RPMI8226 (cell line): ENCODE results near the gene MEGF10.

Experiments used
- DNase-seq: peaks from one replicate; pipeline ENCODE4 v3.0.0-alpha.2; 2015

Gene MEGF10

GRCh38 chr5:127375544-127376091 lies 85.0 kb downstream of the MEGF10 start:
- DNase-seq, result no peak

GRCh38 chr5:127377651-127378050 lies 87.1 kb downstream of the MEGF10 start:
- DNase-seq, result no peak

- no peak for DNase-seq
Observed at GRCh38 chr5:127385936-127386335, 95.3 kb downstream of the MEGF10 start.

GRCh38 chr5:127386557-127386956 lies 96.0 kb downstream of the MEGF10 start:
- no peak for DNase-seq

GRCh38 chr5:127389601-127390000 lies 99.0 kb downstream of the MEGF10 start:
- no peak for DNase-seq

- no peak for DNase-seq
Observed at GRCh38 chr5:127392762-127393161, 102.2 kb downstream of the MEGF10 start.

GRCh38 chr5:127396490-127397155 lies 106.0 kb downstream of the MEGF10 start:
- no peak for DNase-seq

- DNase-seq, result no peak
Observed at GRCh38 chr5:127398508-127398907, 107.9 kb downstream of the MEGF10 start.

- DNase-seq, result no peak
Observed at GRCh38 chr5:127399068-127399467, 108.5 kb downstream of the MEGF10 start.

- DNase-seq, result no peak
Observed at GRCh38 chr5:127400539-127400938, 109.9 kb downstream of the MEGF10 start.

GRCh38 chr5:127400946-127401670 lies 110.5 kb downstream of the MEGF10 start:
- DNase-seq, result no peak

GRCh38 chr5:127402361-127402760 lies 111.8 kb downstream of the MEGF10 start:
- DNase-seq, result no peak

- no peak for DNase-seq
Observed at GRCh38 chr5:127404190-127404589, 113.6 kb downstream of the MEGF10 start.

GRCh38 chr5:127406326-127407121 lies 115.9 kb downstream of the MEGF10 start:
- no peak for DNase-seq

GRCh38 chr5:127409246-127409917 lies 118.8 kb downstream of the MEGF10 start:
- DNase-seq, result no peak

GRCh38 chr5:127409921-127410675 lies 119.5 kb downstream of the MEGF10 start:
- no peak for DNase-seq

GRCh38 chr5:127410959-127411358 lies 120.4 kb downstream of the MEGF10 start:
- no peak for DNase-seq

GRCh38 chr5:127411381-127411780 lies 120.8 kb downstream of the MEGF10 start:
- no peak for DNase-seq

GRCh38 chr5:127412698-127413097 lies 122.1 kb downstream of the MEGF10 start:
- no peak for DNase-seq

GRCh38 chr5:127415034-127415433 lies 124.4 kb downstream of the MEGF10 start:
- DNase-seq, result no peak

GRCh38 chr5:127416906-127417305 lies 126.3 kb downstream of the MEGF10 start:
- DNase-seq, result peak; percentile 18

GRCh38 chr5:127417528-127417927 lies 126.9 kb downstream of the MEGF10 start:
- no peak for DNase-seq
